Measurements from ENCODE around the gene HNF1A.
A peak's percentile ranks its signal among the peaks of the same experiment; 100 is the strongest.

Gene HNF1A

DNA sequence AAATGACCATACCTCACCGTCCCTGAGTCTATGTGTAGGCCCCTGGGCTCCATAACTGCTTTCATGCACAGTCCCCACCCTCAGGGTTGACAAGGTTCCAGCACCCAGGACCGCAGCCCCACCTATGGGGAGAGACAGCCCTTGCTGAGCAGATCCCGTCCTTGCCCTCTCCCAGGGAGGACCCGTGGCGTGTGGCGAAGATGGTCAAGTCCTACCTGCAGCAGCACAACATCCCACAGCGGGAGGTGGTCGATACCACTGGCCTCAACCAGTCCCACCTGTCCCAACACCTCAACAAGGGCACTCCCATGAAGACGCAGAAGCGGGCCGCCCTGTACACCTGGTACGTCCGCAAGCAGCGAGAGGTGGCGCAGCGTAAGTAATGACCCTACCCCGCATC is 10.3 kb downstream of the HNF1A start:
- no peak for DNase-seq (ENCODE audit: low read depth in 2 of 2)

DNA sequence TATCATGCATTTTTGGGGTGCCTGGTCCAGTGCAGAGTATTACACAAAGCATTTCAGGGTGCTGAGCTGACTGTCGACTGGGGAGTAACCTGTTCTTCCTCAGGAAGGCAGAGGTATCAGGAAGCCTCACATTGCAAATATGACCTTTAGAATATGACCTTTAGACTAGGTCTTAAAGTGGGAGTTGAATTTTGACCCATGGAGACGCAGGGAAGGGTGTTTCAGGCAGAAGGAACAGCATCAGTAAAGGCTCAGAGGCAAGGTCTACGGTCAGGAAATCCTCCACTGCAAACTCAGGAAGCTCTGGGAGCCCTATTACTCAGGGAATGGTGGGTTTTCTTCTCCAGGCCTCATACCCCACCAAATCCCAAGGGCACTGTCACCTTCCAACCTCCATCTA is 11.3 kb downstream of the HNF1A start:
- no peak for DNase-seq (ENCODE audit: low read depth in 2 of 2)

DNA sequence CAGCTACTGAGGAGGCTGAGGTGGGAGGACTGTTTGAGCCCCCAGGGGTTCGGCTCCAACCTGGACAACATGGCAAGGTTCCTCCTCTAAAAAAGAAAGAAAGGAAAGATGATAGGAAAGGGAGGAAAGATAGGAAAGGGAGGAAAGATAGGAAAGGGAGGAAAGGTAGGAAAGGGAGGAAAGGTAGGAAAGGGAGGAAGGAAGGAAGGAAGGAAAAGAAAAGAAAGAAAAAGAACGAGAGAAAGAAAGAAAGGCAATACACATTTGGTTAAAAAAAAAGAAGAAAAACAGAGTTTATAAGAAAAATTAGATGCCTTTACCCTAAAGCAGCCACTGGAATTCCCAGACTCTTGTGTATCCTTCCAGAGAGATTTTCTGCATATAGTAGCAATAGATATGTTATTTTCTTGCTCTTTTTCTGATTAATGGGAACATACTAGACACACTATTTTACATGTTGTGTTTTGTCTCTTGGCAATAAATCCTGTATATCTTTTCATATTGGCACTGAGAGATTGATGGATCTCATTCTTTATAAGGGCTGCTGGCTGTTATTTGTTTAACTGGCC is 12.2 kb downstream of the HNF1A start:
- DNase-seq (ENCODE audit: low read depth in 2 of 2): no peak

DNA sequence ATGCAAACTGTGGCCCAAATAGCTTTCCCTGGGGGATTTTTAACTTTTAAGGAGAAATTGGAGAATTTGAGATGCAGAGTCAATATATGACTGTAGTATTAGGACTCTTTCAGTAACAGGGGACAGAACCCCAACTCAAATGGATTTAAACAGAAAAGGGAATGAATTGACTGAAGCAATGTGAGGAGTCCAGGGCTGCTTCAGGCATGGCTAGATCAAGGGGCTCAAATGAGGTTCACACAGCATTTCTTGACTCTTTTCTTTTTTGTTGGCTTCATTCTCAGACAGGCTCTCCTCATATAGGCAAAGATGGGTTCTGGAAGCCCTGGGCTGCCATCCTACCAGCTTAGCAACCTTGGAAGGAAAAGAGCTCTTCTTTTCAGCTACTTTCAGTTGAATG is 13.6 kb downstream of the HNF1A start:
- DNase-seq (ENCODE audit: low read depth in 2 of 2): no peak

DNA sequence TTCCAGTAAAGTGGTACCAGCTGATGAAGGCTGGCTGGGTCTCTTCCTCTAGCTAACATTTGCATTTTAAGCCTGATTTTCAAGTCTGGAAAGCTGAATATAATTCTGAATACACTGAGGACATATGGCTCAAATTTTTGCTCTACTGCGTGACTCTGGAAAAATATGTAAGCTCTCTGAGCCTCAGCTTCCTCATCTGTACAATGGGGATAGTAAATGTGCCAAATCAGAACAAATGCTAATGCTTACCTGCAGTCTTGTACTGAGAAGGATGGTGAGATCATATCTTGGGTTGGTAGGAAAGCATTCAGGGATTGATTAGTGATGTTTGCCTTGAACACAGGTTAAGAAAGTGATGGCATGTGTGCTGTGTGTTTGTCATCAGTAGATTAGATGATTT is 14.6 kb downstream of the HNF1A start:
- no peak for DNase-seq (ENCODE audit: low read depth in 2 of 2)

DNA sequence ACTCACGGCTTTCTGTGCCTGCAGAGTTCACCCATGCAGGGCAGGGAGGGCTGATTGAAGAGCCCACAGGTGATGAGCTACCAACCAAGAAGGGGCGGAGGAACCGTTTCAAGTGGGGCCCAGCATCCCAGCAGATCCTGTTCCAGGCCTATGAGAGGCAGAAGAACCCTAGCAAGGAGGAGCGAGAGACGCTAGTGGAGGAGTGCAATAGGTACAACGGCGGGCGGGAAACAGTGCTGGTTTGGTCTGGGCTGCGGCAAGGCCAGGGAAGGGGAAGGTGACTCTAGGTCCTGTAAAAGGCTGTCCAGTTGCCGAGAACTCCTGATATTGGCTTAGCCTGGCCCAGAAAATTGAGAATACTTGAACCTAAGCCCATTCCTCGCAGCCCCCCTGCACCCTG is 15.2 kb downstream of the HNF1A start:
- DNase-seq (ENCODE audit: low read depth in 2 of 2): no peak

DNA sequence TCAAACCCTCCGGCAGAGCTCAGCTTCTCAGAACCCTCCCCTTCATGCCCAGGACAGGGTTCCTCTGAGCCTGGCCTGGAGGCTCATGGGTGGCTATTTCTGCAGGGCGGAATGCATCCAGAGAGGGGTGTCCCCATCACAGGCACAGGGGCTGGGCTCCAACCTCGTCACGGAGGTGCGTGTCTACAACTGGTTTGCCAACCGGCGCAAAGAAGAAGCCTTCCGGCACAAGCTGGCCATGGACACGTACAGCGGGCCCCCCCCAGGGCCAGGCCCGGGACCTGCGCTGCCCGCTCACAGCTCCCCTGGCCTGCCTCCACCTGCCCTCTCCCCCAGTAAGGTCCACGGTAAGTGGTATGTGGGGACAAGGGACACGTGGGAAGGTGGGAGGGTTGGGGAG is 15.7 kb downstream of the HNF1A start:
- no peak for DNase-seq (ENCODE audit: low read depth in 2 of 2)

DNA sequence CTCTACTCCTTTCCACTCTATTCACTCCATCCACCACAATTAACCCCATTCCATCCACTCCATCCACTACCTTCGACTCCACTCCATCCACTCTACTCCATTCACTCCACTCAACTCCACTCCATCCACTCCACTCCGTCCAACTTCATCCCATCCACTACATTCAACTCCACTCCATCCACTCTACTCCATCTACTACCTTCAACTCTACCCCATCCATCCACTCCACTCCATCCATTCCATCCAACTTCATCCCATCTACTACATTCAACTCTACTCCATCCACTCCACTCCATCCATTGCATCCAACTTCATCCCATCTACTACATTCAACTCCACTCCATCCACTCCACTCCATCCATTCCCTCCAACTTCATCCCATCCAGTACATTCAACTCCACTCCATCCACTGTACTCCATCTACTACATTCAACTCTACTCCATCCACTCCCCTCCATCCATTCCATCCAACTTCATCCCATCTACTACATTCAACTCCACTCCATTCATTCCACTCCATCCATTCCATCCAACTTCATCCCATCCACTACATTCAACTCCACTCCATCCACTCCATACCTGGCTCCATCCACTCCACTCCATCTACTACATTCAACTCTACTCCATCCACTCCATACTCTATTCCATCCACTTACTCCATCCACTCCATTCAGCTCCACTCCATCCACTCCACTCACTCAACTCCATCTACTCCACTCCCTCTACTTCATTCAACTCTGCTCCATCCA is 16.4 kb downstream of the HNF1A start:
- DNase-seq (ENCODE audit: low read depth in 2 of 2): no peak

DNA sequence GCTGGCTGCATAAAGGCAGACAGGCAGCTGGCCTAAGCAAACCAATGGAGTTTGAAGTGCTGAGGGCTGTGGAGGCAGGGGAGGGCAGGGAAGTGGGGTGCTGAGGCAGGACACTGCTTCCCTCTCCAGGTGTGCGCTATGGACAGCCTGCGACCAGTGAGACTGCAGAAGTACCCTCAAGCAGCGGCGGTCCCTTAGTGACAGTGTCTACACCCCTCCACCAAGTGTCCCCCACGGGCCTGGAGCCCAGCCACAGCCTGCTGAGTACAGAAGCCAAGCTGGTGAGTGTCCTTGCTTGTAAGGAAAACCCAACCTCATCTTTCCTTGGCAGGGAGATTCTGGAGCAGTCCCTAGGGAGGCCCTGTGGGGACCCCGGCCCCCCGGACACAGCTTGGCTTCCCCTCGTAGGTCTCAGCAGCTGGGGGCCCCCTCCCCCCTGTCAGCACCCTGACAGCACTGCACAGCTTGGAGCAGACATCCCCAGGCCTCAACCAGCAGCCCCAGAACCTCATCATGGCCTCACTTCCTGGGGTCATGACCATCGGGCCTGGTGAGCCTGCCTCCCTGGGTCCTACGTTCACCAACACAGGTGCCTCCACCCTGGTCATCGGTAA is 17.9 kb downstream of the HNF1A start:
- no peak for DNase-seq (ENCODE audit: low read depth in 2 of 2)

DNA sequence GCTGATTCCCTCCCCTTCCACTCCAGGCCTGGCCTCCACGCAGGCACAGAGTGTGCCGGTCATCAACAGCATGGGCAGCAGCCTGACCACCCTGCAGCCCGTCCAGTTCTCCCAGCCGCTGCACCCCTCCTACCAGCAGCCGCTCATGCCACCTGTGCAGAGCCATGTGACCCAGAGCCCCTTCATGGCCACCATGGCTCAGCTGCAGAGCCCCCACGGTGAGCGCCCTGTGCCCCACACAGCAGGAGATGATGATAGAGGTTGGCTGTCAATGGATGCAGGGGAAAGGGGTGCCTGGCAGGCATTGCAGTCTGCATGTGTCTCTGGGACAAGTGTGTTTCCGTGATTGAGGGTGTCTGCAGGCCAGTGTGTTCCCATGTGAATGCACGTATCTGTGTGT is 19.1 kb downstream of the HNF1A start:
- no peak for DNase-seq (ENCODE audit: low read depth in 2 of 2)

DNA sequence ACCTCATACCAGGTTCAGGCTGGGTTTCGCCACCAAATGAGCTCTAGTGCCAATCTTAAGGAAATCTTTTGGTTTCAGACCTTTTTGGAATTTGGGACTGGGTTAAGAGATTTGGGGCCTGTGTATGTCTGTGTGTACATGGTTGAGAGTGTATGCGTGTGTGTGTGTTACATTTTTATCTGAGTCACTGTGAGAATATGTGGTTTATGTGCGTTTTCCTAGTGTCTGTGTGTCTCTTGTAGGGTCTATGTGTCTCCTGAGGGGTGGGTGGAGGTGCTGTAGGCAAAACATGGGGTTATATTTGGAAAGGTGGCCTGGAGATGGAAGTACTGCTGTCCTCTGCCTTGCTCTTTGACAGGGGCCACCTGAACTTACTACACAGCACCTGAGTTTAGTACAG is 20.1 kb downstream of the HNF1A start:
- DNase-seq (ENCODE audit: low read depth in 2 of 2): no peak

DNA sequence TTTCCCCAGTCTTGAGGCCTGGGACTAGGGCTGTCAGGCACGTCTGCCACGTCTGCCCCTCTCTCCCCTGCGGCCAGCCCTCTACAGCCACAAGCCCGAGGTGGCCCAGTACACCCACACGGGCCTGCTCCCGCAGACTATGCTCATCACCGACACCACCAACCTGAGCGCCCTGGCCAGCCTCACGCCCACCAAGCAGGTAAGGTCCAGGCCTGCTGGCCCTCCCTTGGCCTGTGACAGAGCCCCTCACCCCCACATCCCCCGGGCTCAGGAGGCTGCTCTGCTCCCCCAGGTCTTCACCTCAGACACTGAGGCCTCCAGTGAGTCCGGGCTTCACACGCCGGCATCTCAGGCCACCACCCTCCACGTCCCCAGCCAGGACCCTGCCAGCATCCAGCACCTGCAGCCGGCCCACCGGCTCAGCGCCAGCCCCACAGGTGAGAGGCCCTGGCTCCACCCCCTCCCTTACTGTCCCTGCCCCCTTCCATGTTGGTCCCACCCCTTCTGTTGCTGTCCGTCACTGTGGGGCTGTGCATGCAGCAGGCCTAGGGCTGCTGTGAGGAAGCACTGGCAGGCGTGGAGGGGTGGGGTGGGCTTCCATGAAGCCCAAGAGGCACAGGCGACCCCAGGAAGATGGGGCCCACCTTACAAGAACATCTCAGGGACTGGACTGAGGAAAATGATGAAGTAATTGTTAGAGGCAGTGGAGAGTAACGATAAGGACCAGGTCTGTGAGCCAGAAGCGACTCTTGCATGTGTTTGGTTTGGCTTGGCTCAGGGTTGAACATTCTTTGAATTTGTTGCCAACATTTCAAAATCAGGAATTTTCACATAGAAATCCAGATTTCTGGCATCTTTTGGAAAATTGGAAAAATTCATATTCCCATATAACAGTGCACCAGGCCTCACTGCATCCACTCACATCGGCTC is 21.1 kb downstream of the HNF1A start:
- no peak for DNase-seq (ENCODE audit: low read depth in 2 of 2)

DNA sequence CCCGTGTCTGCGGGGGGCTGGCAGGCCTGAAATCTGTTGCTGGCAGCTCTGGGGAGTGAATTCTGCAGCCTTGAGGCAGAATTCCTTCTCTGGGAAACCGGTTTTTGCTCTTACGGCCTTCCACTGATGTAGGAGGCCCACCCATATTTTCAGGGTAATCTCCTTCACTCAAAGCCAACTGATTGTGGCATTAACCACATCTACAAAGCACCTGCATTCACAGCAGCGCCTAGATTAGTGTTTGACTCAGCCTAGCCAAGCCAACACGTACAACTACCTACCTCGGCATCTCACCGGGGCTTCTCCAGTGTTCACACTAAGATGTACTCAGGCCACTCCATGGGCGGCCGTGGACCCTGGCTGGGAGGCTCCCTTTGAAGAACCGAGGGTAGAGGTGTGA is 22.2 kb downstream of the HNF1A start:
- DNase-seq (ENCODE audit: low read depth in 2 of 2): no peak

DNA sequence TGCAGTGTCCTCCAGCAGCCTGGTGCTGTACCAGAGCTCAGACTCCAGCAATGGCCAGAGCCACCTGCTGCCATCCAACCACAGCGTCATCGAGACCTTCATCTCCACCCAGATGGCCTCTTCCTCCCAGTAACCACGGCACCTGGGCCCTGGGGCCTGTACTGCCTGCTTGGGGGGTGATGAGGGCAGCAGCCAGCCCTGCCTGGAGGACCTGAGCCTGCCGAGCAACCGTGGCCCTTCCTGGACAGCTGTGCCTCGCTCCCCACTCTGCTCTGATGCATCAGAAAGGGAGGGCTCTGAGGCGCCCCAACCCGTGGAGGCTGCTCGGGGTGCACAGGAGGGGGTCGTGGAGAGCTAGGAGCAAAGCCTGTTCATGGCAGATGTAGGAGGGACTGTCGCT is 22.7 kb downstream of the HNF1A start:
- DNase-seq (ENCODE audit: low read depth in 2 of 2): no peak

DNA sequence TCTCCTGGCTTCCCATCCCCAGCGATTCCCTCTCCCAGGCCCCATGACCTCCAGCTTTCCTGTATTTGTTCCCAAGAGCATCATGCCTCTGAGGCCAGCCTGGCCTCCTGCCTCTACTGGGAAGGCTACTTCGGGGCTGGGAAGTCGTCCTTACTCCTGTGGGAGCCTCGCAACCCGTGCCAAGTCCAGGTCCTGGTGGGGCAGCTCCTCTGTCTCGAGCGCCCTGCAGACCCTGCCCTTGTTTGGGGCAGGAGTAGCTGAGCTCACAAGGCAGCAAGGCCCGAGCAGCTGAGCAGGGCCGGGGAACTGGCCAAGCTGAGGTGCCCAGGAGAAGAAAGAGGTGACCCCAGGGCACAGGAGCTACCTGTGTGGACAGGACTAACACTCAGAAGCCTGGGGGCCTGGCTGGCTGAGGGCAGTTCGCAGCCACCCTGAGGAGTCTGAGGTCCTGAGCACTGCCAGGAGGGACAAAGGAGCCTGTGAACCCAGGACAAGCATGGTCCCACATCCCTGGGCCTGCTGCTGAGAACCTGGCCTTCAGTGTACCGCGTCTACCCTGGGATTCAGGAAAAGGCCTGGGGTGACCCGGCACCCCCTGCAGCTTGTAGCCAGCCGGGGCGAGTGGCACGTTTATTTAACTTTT is 23.6 kb downstream of the HNF1A start:
- DNase-seq (ENCODE audit: low read depth in 2 of 2): no peak

DNA sequence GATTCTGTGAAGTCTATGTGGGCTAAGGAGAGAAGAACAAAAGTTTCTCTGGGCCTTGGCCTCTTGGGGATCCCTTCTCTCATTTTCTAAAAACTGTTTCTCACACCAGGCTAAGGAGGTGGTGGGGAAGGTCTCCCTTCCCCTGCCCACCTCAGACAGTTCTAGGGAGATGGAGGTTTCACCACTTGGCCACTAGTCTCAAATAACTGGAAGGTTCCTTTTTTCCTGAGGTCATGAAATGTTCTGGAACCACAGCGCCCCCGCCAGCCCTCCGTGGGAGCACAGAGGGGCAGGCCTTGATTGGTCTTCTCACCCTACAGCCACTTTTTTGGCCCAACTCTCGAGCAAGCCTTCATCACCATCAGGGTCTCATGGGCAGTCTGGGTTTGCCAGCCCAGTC is 25.3 kb downstream of the HNF1A start:
- no peak for DNase-seq (ENCODE audit: low read depth in 2 of 2)

DNA sequence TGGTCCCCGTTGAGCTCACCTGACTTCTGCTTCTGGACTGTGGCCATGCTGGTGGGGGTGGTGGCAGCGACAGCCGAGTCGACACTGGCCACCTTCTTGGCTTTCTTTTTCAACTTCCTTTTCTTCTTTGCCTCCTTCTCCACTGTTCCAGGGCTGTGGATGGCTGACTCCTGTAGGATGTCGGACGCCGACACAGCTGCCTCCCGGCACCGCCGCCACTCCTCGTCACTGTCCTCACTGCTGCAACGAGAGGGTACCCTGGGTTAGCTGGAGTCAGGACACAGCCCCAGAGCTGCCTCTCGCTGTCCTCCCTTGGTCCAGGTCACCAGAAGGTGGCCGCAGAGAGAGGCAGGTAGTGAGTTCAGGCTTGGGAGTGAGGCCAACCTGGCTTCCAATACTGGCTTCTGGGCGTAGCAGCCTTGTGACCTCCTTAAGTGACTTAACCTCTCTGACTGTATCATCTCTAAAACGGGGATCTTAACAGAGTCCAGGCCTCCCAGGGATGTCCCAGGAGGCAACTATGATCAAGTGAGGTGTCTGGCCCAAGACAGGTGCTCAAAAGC is 26.0 kb downstream of the HNF1A start:
- DNase-seq (ENCODE audit: low read depth in 2 of 2): no peak

DNA sequence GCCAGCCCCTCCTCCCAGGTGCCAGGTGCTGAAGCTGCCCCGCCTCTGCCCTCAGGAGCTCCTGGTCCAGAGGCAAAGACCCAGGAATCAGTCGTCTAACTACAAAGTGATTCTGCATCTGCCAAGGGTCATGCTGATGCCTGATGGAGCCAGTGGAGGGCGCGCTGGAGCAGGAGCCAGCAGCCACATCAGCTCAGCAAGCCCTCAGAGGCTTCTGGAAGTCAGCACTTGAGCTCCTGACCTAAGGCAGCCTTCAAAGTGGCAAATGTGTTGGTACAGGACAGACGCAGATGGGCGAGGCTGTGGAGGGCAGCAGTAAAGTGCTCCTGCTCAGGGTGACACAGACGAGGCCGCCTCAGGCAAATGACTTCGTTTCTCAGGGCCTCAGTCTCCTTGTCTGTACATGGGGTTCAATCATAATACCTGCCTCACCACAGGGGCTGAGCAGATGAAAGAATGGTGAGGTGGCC is 27.0 kb downstream of the HNF1A start:
- peak; percentile 28 to 41 for DNase-seq (ENCODE audit: low read depth in 2 of 2)

DNA sequence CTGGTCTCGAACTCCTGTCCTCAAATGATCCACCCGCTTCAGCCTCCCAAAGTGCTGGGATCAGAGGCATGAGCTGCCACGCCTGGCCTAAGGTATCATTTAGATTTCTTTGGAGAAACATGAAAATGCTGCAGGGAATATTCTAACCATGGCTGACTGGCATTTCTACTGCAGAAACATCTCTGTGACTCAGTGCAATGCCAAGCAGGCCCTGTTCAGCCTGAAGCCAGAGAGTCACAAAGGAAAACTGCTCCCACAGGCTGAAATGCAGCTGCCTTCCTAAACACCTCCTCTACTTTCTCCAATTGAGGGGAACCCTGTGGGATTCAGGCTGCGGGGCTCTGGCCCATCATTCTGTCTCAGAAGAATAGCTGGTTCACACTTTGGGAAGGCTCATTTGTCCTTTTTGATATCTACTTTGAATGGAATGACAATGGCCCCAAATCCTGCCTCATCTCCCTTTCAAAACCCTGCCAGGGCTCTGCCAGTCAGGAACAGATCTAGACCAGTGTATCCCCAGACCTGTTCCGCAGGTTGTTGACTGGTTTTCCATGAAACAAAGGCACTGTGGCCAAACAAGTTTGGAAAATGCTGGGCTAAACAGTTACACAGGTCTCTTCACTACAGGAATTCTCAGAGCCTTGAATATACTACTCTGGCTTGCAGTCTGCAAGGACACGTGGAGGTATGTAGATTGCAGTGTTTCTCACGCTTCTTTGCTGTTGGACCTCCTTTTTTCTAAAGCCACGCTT is 30.2 kb downstream of the HNF1A start:
- DNase-seq (ENCODE audit: low read depth in 2 of 2): no peak

DNA sequence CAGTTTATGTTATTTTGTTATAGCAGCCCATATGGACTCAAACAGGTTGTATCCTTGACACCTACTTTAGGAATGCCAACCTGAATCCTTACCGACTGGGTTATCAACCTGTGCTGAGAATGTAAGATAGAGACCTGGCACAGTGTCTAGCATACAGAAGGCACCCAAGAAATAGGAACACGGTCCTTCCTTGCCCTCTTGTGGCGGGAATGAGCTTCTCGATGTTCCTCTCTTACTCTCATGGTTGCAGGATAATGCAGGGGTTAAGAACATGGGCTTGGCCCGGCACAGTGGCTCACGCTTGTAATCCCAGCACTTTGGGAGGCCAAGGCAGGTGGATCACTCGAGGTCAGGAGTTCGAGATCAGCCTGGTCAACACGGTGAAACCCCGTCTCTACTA is 31.4 kb downstream of the HNF1A start:
- DNase-seq (ENCODE audit: low read depth in 2 of 2): no peak

DNA sequence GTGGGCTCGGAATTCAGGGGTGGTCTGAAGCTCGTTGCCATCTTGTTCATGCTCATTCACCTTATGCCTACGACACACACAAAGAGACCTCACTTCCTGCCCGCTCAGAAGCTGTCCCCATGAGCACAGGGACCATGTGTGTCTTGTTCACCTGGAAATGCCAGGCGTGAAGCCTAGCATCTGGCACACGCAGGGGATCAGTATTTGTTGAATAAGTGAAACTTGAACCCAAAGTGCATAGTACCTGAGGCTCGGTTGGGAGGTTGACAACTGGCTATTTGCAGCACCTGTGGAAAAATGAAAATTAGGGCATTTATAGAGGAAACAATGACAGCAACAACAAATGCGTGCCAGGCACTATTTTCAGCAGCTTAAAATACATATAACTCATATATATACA is 32.5 kb downstream of the HNF1A start:
- no peak for DNase-seq (ENCODE audit: low read depth in 2 of 2)
